Endodermal cell (in vitro differentiated cells): Measurements from ENCODE around the gene HCRTR1. TPM values are rescaled to one million over a fixed set of nuclear protein-coding genes. Genes with fewer than 3 reads are reported as not detected.
"Not testable (repeated sequence)": the region's sequence is repeated elsewhere in the genome, so short reads cannot be mapped to it uniquely, and the experiment has no call there.

Experiments
- DNase-seq: peaks from one replicate; pipeline ENCODE4 v3.0.0-alpha.2; 2017
- H3K27ac ChIP-seq: 2 replicates; pipeline ENCODE4 v1.5.1; 2013; ENCODE audit warnings: mild to moderate bottlenecking, low read depth, low read length, moderate library complexity
- H3K27me3 ChIP-seq: 2 replicates; pipeline ENCODE4 v1.6.1; 2013; ENCODE audit warnings: mild to moderate bottlenecking, low read length, moderate library complexity; ENCODE audit not compliant: insufficient read depth, control insufficient read depth, poor library complexity, severe bottlenecking
- H3K36me3 ChIP-seq: 2 replicates; pipeline ENCODE4 v1.7.0; 2013; ENCODE audit warnings: mild to moderate bottlenecking, low read length, moderate library complexity; ENCODE audit not compliant: control insufficient read depth, insufficient read depth
- H3K4me1 ChIP-seq: one replicate; pipeline ENCODE4 v1.7.0; 2013; ENCODE audit warnings: low read length; ENCODE audit not compliant: control insufficient read depth, insufficient read depth
- H3K4me3 ChIP-seq: 2 replicates; pipeline ENCODE4 v1.5.1; 2013; ENCODE audit warnings: mild to moderate bottlenecking, low read length, moderate library complexity
- H3K9ac ChIP-seq: 2 replicates; pipeline ENCODE4 v1.6.1; 2013; ENCODE audit warnings: mild to moderate bottlenecking, low read length, moderate library complexity; ENCODE audit not compliant: poor library complexity, severe bottlenecking; ENCODE audit errors: extremely low read depth
- H3K9me3 ChIP-seq: 2 replicates; pipeline ENCODE4 v1.6.1; 2013; ENCODE audit warnings: mild to moderate bottlenecking, low read length, moderate library complexity; ENCODE audit not compliant: control insufficient read depth
- H3K27ac Mint-ChIP-seq: 2 replicates; pipeline ENCODE4 v1.8.0; 2020; ENCODE audit warnings: mixed read lengths
- H3K27me3 Mint-ChIP-seq: 2 replicates; pipeline ENCODE4 v1.8.0; 2021; ENCODE audit warnings: mild to moderate bottlenecking, mixed read lengths; ENCODE audit not compliant: insufficient read depth
- H3K36me3 Mint-ChIP-seq: 2 replicates; pipeline ENCODE4 v1.8.0; 2020; ENCODE audit warnings: low read depth, mixed read lengths
- H3K4me1 Mint-ChIP-seq: 2 replicates; pipeline ENCODE4 v1.8.0; 2020; ENCODE audit warnings: mixed read lengths
- H3K4me3 Mint-ChIP-seq: 2 replicates; pipeline ENCODE4 v1.8.0; 2020; ENCODE audit warnings: mild to moderate bottlenecking, moderate library complexity, mixed read lengths
- H3K9me3 Mint-ChIP-seq: 2 replicates; pipeline ENCODE4 v1.8.0; 2020; ENCODE audit warnings: mild to moderate bottlenecking, mixed read lengths
- WGBS, 2 experiments: methylation state at CpG; one replicate each; pipeline versions ENCODE4 v1.1.5 to v1.1.7; 2013; ENCODE audit warnings: missing lambda C conversion rate in 2 of 2, mixed read lengths in 1 of 2; ENCODE audit not compliant: insufficient coverage in 1 of 2, insufficient read length in 1 of 2; 5-methylcytosine and 5-hydroxymethylcytosine counted together
- total RNA-seq, 2 donors: library from RNA; stranded (reverse); fragmentation: NEBNext Ultra II Directional in 1 of 2; extraction: Animal tissue kit (Norgen Biotek cat#: 25700) in 1 of 2; gene quantifications; 2 replicates in 1 of 2; 3 replicates in 1 of 2; pipeline ENCODE4 v1.2.1, GENCODE V29; 2021
- TF ChIP-seq, protein P1 (sequence below): fragments of 200-600 bp; sonication (generic); conservative IDR thresholded peaks from 2 replicates; pipeline ENCODE4 v1.5.0; 2021; ENCODE audit warnings: antibody characterized with exemption, mild to moderate bottlenecking

Gene HCRTR1
- total RNA-seq, 2 donors from 2014 or later = not detected

GRCh38 chr1:31584869-31585735, 32.4 kb upstream of the HCRTR1 start:
- TF ChIP-seq, protein P1, sequence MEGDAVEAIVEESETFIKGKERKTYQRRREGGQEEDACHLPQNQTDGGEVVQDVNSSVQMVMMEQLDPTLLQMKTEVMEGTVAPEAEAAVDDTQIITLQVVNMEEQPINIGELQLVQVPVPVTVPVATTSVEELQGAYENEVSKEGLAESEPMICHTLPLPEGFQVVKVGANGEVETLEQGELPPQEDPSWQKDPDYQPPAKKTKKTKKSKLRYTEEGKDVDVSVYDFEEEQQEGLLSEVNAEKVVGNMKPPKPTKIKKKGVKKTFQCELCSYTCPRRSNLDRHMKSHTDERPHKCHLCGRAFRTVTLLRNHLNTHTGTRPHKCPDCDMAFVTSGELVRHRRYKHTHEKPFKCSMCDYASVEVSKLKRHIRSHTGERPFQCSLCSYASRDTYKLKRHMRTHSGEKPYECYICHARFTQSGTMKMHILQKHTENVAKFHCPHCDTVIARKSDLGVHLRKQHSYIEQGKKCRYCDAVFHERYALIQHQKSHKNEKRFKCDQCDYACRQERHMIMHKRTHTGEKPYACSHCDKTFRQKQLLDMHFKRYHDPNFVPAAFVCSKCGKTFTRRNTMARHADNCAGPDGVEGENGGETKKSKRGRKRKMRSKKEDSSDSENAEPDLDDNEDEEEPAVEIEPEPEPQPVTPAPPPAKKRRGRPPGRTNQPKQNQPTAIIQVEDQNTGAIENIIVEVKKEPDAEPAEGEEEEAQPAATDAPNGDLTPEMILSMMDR = no peak
- peaks cover 9% of the 10 kb centered on the region for H3K4me1 Mint-ChIP-seq
- no peaks in the 10 kb centered on the region for H3K4me1 ChIP-seq
- no peaks in the 10 kb centered on the region for H3K9me3 ChIP-seq
- no peak overlapping the region for H3K27ac Mint-ChIP-seq
- H3K27ac ChIP-seq = no peak overlapping the region
- peaks cover 16% of the 10 kb centered on the region for H3K27me3 ChIP-seq
- DNase-seq = peak; percentile 30
- peaks cover 16% of the 10 kb centered on the region for H3K27me3 Mint-ChIP-seq
- WGBS, 2 experiments = 94 to 98% methylated on average over 13 to 27 of the region's 27 CpGs
- no peak overlapping the region for H3K9ac ChIP-seq
- H3K4me3 Mint-ChIP-seq = no peak overlapping the region
- H3K36me3 Mint-ChIP-seq = no peaks in the 10 kb centered on the region
- no peaks in the 10 kb centered on the region for H3K36me3 ChIP-seq
- no peak overlapping the region for H3K4me3 ChIP-seq
- no peaks in the 10 kb centered on the region for H3K9me3 Mint-ChIP-seq

DNA sequence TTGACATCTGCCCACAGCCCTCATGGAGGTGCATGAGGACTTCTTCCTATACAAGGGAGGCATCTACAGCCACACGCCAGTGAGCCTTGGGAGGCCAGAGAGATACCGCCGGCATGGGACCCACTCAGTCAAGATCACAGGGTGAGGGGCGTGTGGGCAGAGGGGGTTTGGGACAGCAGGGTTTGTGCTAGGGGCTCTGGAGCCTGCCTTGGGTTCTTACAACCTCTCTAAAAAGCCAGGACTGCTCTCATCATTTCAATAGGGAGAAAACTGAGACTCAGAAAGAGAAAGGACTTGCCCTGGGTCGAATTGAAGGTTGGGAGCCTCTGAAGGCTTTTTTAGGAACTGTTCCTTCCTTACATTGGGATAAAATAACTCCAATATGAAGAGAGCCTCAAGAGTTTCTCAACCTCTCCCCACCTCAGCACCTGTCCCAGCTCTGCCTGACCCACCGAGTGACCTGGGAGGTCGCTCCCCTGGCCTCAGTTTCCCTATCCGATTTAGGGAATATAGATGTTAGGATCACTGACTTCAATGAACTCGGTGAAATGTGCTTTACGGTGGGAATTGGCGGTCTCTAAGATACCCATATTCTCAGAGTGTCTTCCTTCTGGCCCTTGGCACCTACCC, 31.6 kb upstream of the HCRTR1 start:
- Histone ChIP-seq H3K9me3 (no peaks in the 10 kb centered on the region), H3K9ac (no peak overlapping the region), H3K4me3 (no peak overlapping the region), H3K36me3 (no peaks in the 10 kb centered on the region), H3K27ac (no peak overlapping the region), H3K4me1 (peaks cover under 1% of the 10 kb centered on the region), H3K27me3 (peaks cover 16% of the 10 kb centered on the region)
- Mint-ChIP-seq H3K4me3 (no peak overlapping the region), H3K27ac (no peak overlapping the region), H3K4me1 (peaks cover 9% of the 10 kb centered on the region), H3K36me3 (no peaks in the 10 kb centered on the region), H3K27me3 (peaks cover 19% of the 10 kb centered on the region), H3K9me3 (no peaks in the 10 kb centered on the region)
- TF ChIP-seq, protein P1 = no peak
- whole genome bisulfite sequencing, 2 experiments = 93 to 100% methylated on average over 6 to 11 of the region's 11 CpGs
- peak; percentile 43 for DNase-seq

GRCh38 chr1:31586376-31587327, 30.8 kb upstream of the HCRTR1 start:
- Mint-ChIP-seq H3K9me3 (no peaks in the 10 kb centered on the region), H3K27ac (no peak overlapping the region), H3K27me3 (peaks cover 22% of the 10 kb centered on the region), H3K36me3 (no peaks in the 10 kb centered on the region), H3K4me1 (peaks cover 15% of the 10 kb centered on the region), H3K4me3 (no peak overlapping the region)
- Histone ChIP-seq H3K36me3 (no peaks in the 10 kb centered on the region), H3K4me1 (peaks cover 4% of the 10 kb centered on the region), H3K27ac (no peak overlapping the region), H3K27me3 (peaks cover 16% of the 10 kb centered on the region), H3K9me3 (no peaks in the 10 kb centered on the region), H3K9ac (no peak overlapping the region), H3K4me3 (no peak overlapping the region)
- peak; percentile 52 for DNase-seq
- WGBS, 2 experiments = 93 to 96% methylated on average over 14 to 47 of the region's 47 CpGs
- TF ChIP-seq, protein P1 = no peak

DNA sequence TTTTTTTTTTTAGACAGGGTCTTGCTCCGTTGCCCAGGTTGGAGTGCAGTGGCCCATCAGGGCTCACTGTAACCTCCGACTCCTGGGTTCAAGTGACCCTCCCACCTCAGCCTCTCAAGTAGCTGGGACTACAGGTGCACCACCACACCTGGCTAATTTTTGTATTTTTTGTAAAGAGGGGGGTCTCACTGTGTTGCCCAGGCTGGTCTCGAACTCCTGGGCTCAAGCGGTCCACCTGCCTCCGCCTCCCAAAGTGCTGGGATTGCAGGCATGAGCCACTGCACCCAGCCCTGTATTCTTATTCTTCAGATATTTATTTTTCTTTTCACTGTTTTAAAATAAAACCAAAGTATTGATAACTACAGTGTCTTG, 30.2 kb upstream of the HCRTR1 start:
- Mint-ChIP-seq H3K4me1 (peaks cover 19% of the 10 kb centered on the region), H3K27me3 (peaks cover 22% of the 10 kb centered on the region), H3K27ac (peak overlapping the region; percentile 74)
- H3K4me3 Mint-ChIP-seq, H3K4me1 ChIP-seq, H3K36me3 ChIP-seq, H3K9ac ChIP-seq, H3K9me3 Mint-ChIP-seq, H3K9me3 ChIP-seq, H3K27ac ChIP-seq, H3K4me3 ChIP-seq, DNase-seq, H3K36me3 Mint-ChIP-seq: not testable (repeated sequence)
- peaks cover 16% of the 10 kb centered on the region for H3K27me3 ChIP-seq
- 98 to 100% methylated on average over 3 to 5 of the region's 5 CpGs for WGBS, 2 experiments
